Mucosa of descending colon (tissue), 3 donors: Measurements from ENCODE around the gene CYP2R1. TPM values are rescaled to one million over a fixed set of nuclear protein-coding genes. Genes with fewer than 3 reads are reported as not detected.

Source experiments
- ATAC-seq: fragments of 200-7000 bp; cut with Tn5 transposase; one replicate; pipeline ENCODE4 v1.9.1; 2020; ENCODE audit warnings: mild to moderate bottlenecking, moderate library complexity
- DNase-seq, 3 donors: peaks; one replicate each; pipeline ENCODE4 v3.0.0-alpha.2; 2020
- H3K36me3 ChIP-seq: fragments of 200-600 bp; one replicate; pipeline ENCODE4 v1.8.0; 2021; ENCODE audit warnings: low read depth, mild to moderate bottlenecking
- H3K4me1 ChIP-seq: fragments of 200-600 bp; one replicate; pipeline ENCODE4 v1.8.0; 2021; ENCODE audit warnings: low read depth, mild to moderate bottlenecking
- H3K4me3 ChIP-seq: fragments of 200-600 bp; one replicate; pipeline ENCODE4 v1.8.0; 2021; ENCODE audit warnings: mild to moderate bottlenecking
- H3K9me3 ChIP-seq: fragments of 200-600 bp; one replicate; pipeline ENCODE4 v1.8.0; 2021; ENCODE audit warnings: mild to moderate bottlenecking
- intact Hi-C, 2 donors: fragments of 100-400 bp; cut with DNase I in 1 of 2; cut with micrococcal nuclease in 1 of 2; formaldehyde crosslinking; loops; one replicate each; pipeline versions ENCODE4 v1.11.0 to v1.11.1; 2022; cut with DNase I, micrococcal nuclease
- total RNA-seq, 3 donors: library from RNA; stranded (reverse); fragmentation: NEBNext Ultra II Directional in 2 of 3; extraction: Animal tissue kit (Norgen Biotek cat#: 25700) in 2 of 3; gene quantifications; one replicate each; pipeline versions ENCODE4 v1.2.1 to v1.2.4, GENCODE V29; 2021 to 2023
- TF ChIP-seq, protein P1 (sequence below): fragments of 200-600 bp; IDR thresholded peaks from one replicate; pipeline ENCODE4 v1.8.0; 2022; ENCODE audit warnings: antibody characterized with exemption, mild to moderate bottlenecking
- donor health status: DM: no; HTN: no; CAD: no; lungs with moderate emphysema.
- donor health status: DM: no; HTN: no; CAD: no.
- donor health status: DM: no; HTN: yes; CAD: no.

Gene CYP2R1
- total RNA-seq, 3 donors from 2014 or later: 11.7 to 23.9 (median 15.5) TPM

GRCh38 chr11:14902650-14903350 lies 10.8 kb upstream of the CYP2R1 start:
- Histone ChIP-seq H3K4me1 (no peaks in the 10 kb centered on the region), H3K4me3 (no peak overlapping the region), H3K9me3 (no peaks in the 10 kb centered on the region), H3K36me3 (no peaks in the 10 kb centered on the region)
- DNase-seq (no peak), ATAC-seq (no peak)
- intact Hi-C loops: loop anchor here in 1 of 2 donors (5.0 kb wide), 1 partner anchor 365 kb away; no protein-coding TSS in a partner anchor
- TF ChIP-seq, protein P1, sequence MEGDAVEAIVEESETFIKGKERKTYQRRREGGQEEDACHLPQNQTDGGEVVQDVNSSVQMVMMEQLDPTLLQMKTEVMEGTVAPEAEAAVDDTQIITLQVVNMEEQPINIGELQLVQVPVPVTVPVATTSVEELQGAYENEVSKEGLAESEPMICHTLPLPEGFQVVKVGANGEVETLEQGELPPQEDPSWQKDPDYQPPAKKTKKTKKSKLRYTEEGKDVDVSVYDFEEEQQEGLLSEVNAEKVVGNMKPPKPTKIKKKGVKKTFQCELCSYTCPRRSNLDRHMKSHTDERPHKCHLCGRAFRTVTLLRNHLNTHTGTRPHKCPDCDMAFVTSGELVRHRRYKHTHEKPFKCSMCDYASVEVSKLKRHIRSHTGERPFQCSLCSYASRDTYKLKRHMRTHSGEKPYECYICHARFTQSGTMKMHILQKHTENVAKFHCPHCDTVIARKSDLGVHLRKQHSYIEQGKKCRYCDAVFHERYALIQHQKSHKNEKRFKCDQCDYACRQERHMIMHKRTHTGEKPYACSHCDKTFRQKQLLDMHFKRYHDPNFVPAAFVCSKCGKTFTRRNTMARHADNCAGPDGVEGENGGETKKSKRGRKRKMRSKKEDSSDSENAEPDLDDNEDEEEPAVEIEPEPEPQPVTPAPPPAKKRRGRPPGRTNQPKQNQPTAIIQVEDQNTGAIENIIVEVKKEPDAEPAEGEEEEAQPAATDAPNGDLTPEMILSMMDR: no peak

GRCh38 chr11:14898906-14899305 lies 6.9 kb upstream of the CYP2R1 start:
- no peaks in the 10 kb centered on the region for H3K4me1 ChIP-seq
- DNase-seq: no peak
- no peaks in the 10 kb centered on the region for H3K36me3 ChIP-seq
- peak; percentile 58 for ATAC-seq
- H3K4me3 ChIP-seq: no peak overlapping the region
- TF ChIP-seq, protein P1: no peak
- H3K9me3 ChIP-seq: no peaks in the 10 kb centered on the region
- intact Hi-C loops: no loop called here

DNA sequence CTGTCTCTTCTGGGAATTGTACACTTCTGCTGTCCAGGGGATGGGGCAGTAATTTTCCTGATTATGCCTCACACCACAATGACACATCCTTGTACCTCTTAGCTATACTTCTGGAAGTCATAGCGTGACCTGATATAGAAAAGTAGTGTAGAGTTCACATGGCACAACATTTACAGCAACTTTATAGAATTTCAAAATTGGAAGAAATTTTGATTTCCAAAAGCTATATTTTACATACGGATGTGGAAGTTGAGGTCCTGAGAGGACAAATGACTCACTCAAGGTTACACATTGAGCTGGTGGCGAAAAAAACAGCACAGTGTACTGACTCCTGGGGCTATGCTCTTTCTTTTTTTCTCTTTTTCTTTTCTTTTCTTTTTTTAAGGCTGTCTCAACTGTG lies 6.3 kb upstream of the CYP2R1 start:
- H3K4me1 ChIP-seq: no peaks in the 10 kb centered on the region
- no peak overlapping the region for H3K4me3 ChIP-seq
- ATAC-seq (no peak), DNase-seq (no peak)
- TF ChIP-seq, protein P1: no peak
- H3K9me3 ChIP-seq: no peaks in the 10 kb centered on the region
- intact Hi-C loops: no loop called here
- no peaks in the 10 kb centered on the region for H3K36me3 ChIP-seq

DNA sequence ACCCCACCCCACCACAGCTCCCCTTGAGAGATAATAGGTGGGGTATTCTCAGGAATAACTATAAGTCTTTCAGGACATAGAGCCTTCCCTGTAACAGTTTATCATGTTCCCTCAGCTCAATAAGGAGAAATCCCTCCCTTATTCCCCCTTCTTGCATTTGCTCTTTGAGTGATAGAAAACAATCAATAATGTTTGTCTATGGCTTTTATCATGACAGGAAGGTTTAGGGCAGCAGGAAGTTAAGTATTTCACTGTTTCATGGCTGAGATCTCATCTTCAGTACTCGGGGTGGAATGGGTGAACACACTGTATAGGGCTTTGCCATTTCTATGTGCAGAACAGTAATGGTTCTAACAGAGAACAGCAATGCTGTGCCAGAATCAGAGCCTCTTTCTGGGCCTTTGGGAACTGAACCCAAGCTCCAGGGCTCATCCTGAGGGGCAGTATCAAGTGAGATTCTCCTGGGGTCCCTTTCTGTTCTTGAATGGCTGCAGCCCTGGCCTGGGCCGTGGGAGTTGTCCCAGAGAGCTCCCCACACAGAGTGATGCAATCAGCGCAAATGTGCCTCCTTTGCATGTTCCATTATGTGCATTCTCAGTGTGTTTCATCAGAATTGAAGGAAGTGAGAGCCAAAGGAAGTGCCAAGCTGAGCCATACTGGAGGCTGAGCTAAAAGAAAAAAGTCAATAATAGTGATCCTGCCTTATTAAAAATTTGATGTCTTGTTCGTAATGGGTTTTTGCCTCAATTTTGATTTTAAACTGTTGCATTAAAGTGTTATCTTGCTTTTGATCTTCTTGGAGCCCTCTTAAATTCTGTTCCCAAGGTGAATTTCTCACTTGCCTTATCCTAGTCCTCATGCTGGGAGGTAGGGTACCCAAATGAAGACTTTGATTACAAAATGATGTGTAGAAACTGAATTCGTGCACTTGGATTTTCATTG lies 2.9 kb upstream of the CYP2R1 start:
- intact Hi-C loops: no loop called here
- Histone ChIP-seq H3K4me3 (no peak overlapping the region), H3K4me1 (peaks cover 6% of the 10 kb centered on the region), H3K36me3 (no peaks in the 10 kb centered on the region), H3K9me3 (no peaks in the 10 kb centered on the region)
- TF ChIP-seq, protein P1: no peak
- no peak for ATAC-seq
- peak; percentile 25 to 58 (median 37) for DNase-seq

- DNase-seq (no peak), ATAC-seq (no peak)
- H3K36me3 ChIP-seq: no peaks in the 10 kb centered on the region
- no peak overlapping the region for H3K4me3 ChIP-seq
- intact Hi-C loops: no loop called here
- H3K9me3 ChIP-seq: no peaks in the 10 kb centered on the region
- peaks cover 19% of the 10 kb centered on the region for H3K4me1 ChIP-seq
- TF ChIP-seq, protein P1: no peak
Measured at GRCh38 chr11:14892577-14892976, 546 bp upstream of the CYP2R1 start.
